PC-3 (cell line): ENCODE results near the gene ZNF692. TPM values are rescaled to one million over a fixed set of nuclear protein-coding genes. Genes with fewer than 3 reads are reported as not detected.
"Not testable (repeated sequence)": the region's sequence is repeated elsewhere in the genome, so short reads cannot be mapped to it uniquely, and the experiment has no call there.

Experiments
- ATAC-seq: fragments of 200-7000 bp; cut with Tn5 transposase; 2 replicates; pipeline ENCODE4 v1.9.1; 2020; ENCODE audit warnings: mild to moderate bottlenecking, moderate library complexity
- BruUV-seq: library from RNA; stranded (reverse); fragments of 400-500 nt; replicated peaks from 2 replicates; lab custom pipeline; 2021; lab: Mats Ljungman, UMichigan
- CTCF ChIA-PET: fragments of 300-600 bp; sonication (Branson Sonifier 250); formaldehyde crosslinking; loops from one replicate; lab custom pipeline; 2022; ENCODE audit warnings: antibody characterized with exemption; lab: Charles Lee
- POLR2A ChIA-PET: fragments of 300-600 bp; sonication (Branson Sonifier 250); formaldehyde crosslinking; loops from one replicate; lab custom pipeline; 2022; ENCODE audit warnings: antibody characterized with exemption; ENCODE audit not compliant: unreplicated experiment; lab: Charles Lee
- DNase-seq: peaks from one replicate; pipeline ENCODE4 v3.0.0-alpha.2; 2015
- H2AFZ ChIP-seq: fragments of 300-600 bp; sonication (generic); 2 replicates; pipeline ENCODE4 v1.6.0; 2016; ENCODE audit warnings: antibody characterized with exemption, low read length
- H3F3A ChIP-seq: fragments of 300-600 bp; sonication (generic); one replicate; pipeline ENCODE4 v1.6.0; 2017; ENCODE audit warnings: antibody characterized with exemption, low read length, control low read depth, mild to moderate bottlenecking; ENCODE audit not compliant: unreplicated experiment
- H3K27ac ChIP-seq: fragments of 300-600 bp; sonication (generic); 2 replicates; pipeline ENCODE4 v1.5.1; 2016; ENCODE audit warnings: mild to moderate bottlenecking, low read length
- H3K27me3 ChIP-seq: fragments of 300-600 bp; sonication (generic); 2 replicates; pipeline ENCODE4 v1.6.1; 2016; ENCODE audit warnings: low read length, mixed read lengths
- H3K36me3 ChIP-seq: fragments of 300-600 bp; sonication (generic); 2 replicates; pipeline ENCODE4 v1.6.1; 2016; ENCODE audit warnings: low read depth, mixed run types, low read length, mixed read lengths
- H3K4me1 ChIP-seq: fragments of 300-600 bp; sonication (generic); 2 replicates; pipeline ENCODE4 v1.5.1; 2016; ENCODE audit warnings: low read length; ENCODE audit not compliant: insufficient read depth
- H3K4me2 ChIP-seq: fragments of 300-600 bp; sonication (generic); 2 replicates; pipeline ENCODE4 v1.6.0; 2016; ENCODE audit warnings: low read length
- H3K4me3 ChIP-seq: fragments of 300-600 bp; sonication (generic); 2 replicates; pipeline ENCODE4 v1.5.1; 2016; ENCODE audit warnings: mild to moderate bottlenecking, low read length, mixed read lengths
- H3K79me2 ChIP-seq: fragments of 300-600 bp; sonication (generic); 2 replicates; pipeline ENCODE4 v1.6.1; 2017; ENCODE audit warnings: low read length, mixed read lengths
- H3K9ac ChIP-seq: fragments of 300-600 bp; sonication (generic); 2 replicates; pipeline ENCODE4 v1.6.0; 2016; ENCODE audit warnings: mild to moderate bottlenecking, low read length
- H3K9me2 ChIP-seq: fragments of 300-600 bp; sonication (generic); replicated peaks from 2 replicates; pipeline ENCODE4 v1.6.1; 2016; ENCODE audit warnings: mixed run types, low read length, mixed read lengths
- H3K9me3 ChIP-seq: fragments of 300-600 bp; sonication (generic); 2 replicates; pipeline ENCODE4 v1.6.1; 2016; ENCODE audit warnings: low read length, mixed read lengths
- H4K20me1 ChIP-seq: fragments of 300-600 bp; sonication (generic); 2 replicates; pipeline ENCODE4 v1.6.1; 2016; ENCODE audit warnings: low read length, mixed read lengths
- CTCF ChIP-seq: fragments of 300-600 bp; sonication (generic); conservative IDR thresholded peaks from 2 replicates; pipeline ENCODE4 v1.5.1; 2017; ENCODE audit warnings: antibody characterized with exemption, low read depth, mild to moderate bottlenecking, low read length
- EZH2 ChIP-seq: fragments of 300-600 bp; sonication (generic); IDR thresholded peaks from one replicate; pipeline ENCODE4 v1.6.1; 2017; ENCODE audit warnings: antibody characterized with exemption, mild to moderate bottlenecking, low read length; ENCODE audit not compliant: unreplicated experiment
- EZH2phosphoT487 ChIP-seq: fragments of 300-600 bp; sonication (generic); IDR thresholded peaks from 2 replicates; pipeline ENCODE4 v1.6.1; 2018; ENCODE audit warnings: mild to moderate bottlenecking, antibody characterized with exemption, low read length, borderline replicate concordance
- intact Hi-C: fragments of 100-400 bp; cut with micrococcal nuclease; formaldehyde crosslinking; loops from 2 replicates; pipeline ENCODE4 v1.9.0; 2023
- total RNA-seq: library from RNA; depleted of rRNA; stranded (reverse); fragments of >200 nt; gene quantifications from 2 replicates; pipeline ENCODE4 v1.2.3, GENCODE V29; 2014

ZNF692 gene
- total RNA-seq, 1 experiment from 2014 or later: 85.4 TPM

GRCh38 chr1:248804771-248805681 lies 53.9 kb downstream of the ZNF692 start:
- Histone ChIP-seq H3K79me2 (no peaks in the 10 kb centered on the region), H3K4me2 (no peak overlapping the region), H3K9me2 (no peaks in the 10 kb centered on the region), H3K27me3 (no peaks in the 10 kb centered on the region), H4K20me1 (no peaks in the 10 kb centered on the region), H3K36me3 (no peaks in the 10 kb centered on the region), H3K4me3 (no peak overlapping the region), H3F3A (no peaks in the 10 kb centered on the region), H2AFZ (no peak overlapping the region), H3K4me1 (peaks cover under 1% of the 10 kb centered on the region), H3K9me3 (no peaks in the 10 kb centered on the region), H3K27ac (no peak overlapping the region), H3K9ac (no peak overlapping the region)
- TF ChIP-seq CTCF (no peak), EZH2phosphoT487 (no peak), EZH2 (no peak)
- POLR2A ChIA-PET: interaction anchor here (0.6 kb wide), 1 partner anchor 743 kb away, joined by 5 read pairs; no protein-coding TSS in a partner anchor
- ATAC-seq (no peak), DNase-seq (no peak)
- CTCF ChIA-PET: no interaction called here
- BruUV-seq: no TSS peak
- intact Hi-C loops: no loop called here

- H3K36me3 ChIP-seq, CTCF ChIA-PET, H3K27ac ChIP-seq, ATAC-seq, H3F3A ChIP-seq, H3K4me3 ChIP-seq, POLR2A ChIA-PET, H2AFZ ChIP-seq, intact Hi-C loops, H4K20me1 ChIP-seq, H3K9me2 ChIP-seq, DNase-seq, H3K27me3 ChIP-seq, H3K4me2 ChIP-seq, H3K79me2 ChIP-seq, H3K9me3 ChIP-seq, H3K4me1 ChIP-seq, H3K9ac ChIP-seq, BruUV-seq: not testable (repeated sequence)
These were observed 55.4 kb downstream of the ZNF692 start for GRCh38 chr1:248803501-248803900.

GRCh38 chr1:248802454-248802853 lies 56.4 kb downstream of the ZNF692 start:
- no peak overlapping the region for H3K4me3 ChIP-seq
- H3K27ac ChIP-seq: no peak overlapping the region
- ATAC-seq (no peak), DNase-seq (no peak)
- H4K20me1 ChIP-seq: no peaks in the 10 kb centered on the region
- H2AFZ ChIP-seq: no peak overlapping the region
- H3K4me2 ChIP-seq: no peak overlapping the region
- no peaks in the 10 kb centered on the region for H3F3A ChIP-seq
- no peaks in the 10 kb centered on the region for H3K79me2 ChIP-seq
- TF ChIP-seq EZH2 (no peak), EZH2phosphoT487 (no peak), CTCF (no peak)
- ChIA-PET POLR2A (no interaction called here), CTCF (no interaction called here)
- no peak overlapping the region for H3K9ac ChIP-seq
- no peaks in the 10 kb centered on the region for H3K36me3 ChIP-seq
- H3K9me3 ChIP-seq: no peaks in the 10 kb centered on the region
- BruUV-seq: no TSS peak
- intact Hi-C loops: no loop called here
- no peaks in the 10 kb centered on the region for H3K9me2 ChIP-seq
- no peaks in the 10 kb centered on the region for H3K27me3 ChIP-seq
- H3K4me1 ChIP-seq: no peaks in the 10 kb centered on the region
